ENCODE data around the gene PRDX5.

GRCh38 chr11:64359712-64360445 lies 42.0 kb downstream of the PRDX5 start:
- TF ChIP-seq, protein P1, sequence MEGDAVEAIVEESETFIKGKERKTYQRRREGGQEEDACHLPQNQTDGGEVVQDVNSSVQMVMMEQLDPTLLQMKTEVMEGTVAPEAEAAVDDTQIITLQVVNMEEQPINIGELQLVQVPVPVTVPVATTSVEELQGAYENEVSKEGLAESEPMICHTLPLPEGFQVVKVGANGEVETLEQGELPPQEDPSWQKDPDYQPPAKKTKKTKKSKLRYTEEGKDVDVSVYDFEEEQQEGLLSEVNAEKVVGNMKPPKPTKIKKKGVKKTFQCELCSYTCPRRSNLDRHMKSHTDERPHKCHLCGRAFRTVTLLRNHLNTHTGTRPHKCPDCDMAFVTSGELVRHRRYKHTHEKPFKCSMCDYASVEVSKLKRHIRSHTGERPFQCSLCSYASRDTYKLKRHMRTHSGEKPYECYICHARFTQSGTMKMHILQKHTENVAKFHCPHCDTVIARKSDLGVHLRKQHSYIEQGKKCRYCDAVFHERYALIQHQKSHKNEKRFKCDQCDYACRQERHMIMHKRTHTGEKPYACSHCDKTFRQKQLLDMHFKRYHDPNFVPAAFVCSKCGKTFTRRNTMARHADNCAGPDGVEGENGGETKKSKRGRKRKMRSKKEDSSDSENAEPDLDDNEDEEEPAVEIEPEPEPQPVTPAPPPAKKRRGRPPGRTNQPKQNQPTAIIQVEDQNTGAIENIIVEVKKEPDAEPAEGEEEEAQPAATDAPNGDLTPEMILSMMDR (IDR thresholded peaks at IDR 0.05; ENCODE audit: low read length), result peak; percentile 42; the same call in 1 of the 2 replicates
- no peak for TF ChIP-seq EZH2 (IDR thresholded peaks at IDR 0.05; ENCODE audit: borderline replicate concordance, low read length)

Data from OCI-LY1 (cell line).